Activated CD8-positive, alpha-beta memory T cell treated with anti-CD3 and anti-CD28 coated beads, Interleukin-2, amount 50 U/mL, for 24 hours (primary cell): ENCODE measurements around the gene ABCC6.
"Not testable (repeated sequence)": the region's sequence is repeated elsewhere in the genome, so short reads cannot be mapped to it uniquely, and the experiment has no call there.

Experiments
- DNase-seq: peaks from one replicate; pipeline ENCODE4 v3.0.0-alpha.2; 2020; ENCODE audit errors: extremely low read depth

ABCC6 gene

DNA sequence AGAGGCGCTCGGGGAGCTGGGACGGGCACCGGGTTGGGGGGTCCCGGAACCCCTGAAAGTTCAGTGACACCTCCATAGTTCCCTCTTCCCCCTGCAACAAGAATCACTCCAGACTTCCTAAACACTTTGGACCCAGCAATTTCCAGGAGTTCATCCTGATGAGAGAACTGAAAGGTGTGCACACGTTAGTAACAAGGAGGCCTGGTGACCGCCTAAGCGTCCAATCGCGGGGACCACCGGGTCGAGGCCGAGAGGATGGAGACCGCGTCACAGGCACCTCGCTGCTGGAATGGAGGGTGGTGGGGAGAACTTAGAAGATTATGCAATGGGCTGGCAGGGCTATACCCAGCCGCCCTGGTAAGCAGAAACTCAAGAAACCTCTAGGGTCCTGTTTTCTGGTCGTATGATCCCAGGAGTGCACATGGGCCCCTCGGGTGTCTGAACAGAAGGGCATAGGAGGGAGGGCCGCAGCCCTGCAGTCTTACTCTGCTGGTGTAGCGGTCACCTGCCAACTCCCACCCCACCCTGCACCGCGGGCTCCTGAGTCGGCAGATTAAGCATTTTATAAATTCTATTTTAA lies 458 bp upstream of the ABCC6 start:
- not testable (repeated sequence) for DNase-seq

DNA sequence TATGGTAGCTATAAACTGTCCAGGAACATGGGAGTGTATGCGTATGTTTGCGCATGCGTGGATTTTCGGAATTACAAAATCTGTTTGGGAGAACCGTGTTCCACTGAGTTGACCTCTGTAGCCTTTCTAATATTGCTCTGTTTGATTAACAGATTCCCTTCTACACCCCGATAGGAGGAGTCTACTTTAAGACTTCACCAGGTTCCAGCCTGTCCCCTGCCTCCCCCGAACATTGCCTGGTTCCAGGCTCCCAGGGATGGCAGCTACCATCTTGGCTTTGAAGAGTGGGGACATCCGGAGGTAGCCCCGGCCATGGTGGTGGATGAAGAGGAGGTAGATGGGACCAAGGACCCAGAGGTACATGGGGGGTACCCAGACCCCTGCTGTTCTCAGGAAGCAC lies 1.9 kb downstream of the ABCC6 start:
- not testable (repeated sequence) for DNase-seq

DNA sequence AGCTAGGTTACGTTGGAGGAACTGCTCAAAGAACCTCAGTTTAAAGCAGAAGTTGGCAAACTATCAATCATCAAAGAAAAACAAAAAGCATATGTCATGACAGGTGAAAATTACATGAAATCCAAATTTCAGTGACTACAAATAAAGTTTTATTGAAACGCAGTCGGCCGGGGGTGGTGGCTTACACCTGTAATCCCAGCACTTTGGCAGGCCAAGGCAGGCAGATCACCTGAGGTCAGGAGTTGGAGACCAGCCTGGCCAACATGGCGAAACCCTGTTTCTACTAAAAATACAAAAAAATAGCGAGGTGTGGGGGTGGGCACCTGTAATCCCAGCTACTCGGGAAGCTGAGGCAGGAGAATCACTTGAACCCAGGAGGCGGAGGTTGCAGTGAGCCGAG lies 2.8 kb downstream of the ABCC6 start:
- DNase-seq, result not testable (repeated sequence)

DNA sequence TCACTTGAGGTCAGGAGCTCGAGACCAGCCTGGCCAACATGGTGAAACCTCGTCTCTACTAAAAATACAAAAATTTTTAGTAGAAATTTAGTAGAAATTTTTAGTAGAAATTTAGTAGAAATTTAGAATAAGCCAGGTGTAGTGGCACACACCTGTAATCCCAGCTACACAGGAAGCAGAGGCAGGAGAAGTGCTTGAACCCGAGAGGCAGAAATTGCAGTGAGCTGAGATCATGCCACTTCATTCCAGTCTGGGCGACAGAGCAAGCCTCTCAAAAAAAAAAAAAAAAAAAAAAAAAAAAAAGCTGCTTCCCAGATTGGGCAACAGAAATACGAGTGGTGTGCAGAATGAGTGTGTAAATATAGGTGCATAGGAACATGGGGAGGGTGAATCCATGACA lies 4.5 kb downstream of the ABCC6 start:
- DNase-seq, result not testable (repeated sequence)

DNA sequence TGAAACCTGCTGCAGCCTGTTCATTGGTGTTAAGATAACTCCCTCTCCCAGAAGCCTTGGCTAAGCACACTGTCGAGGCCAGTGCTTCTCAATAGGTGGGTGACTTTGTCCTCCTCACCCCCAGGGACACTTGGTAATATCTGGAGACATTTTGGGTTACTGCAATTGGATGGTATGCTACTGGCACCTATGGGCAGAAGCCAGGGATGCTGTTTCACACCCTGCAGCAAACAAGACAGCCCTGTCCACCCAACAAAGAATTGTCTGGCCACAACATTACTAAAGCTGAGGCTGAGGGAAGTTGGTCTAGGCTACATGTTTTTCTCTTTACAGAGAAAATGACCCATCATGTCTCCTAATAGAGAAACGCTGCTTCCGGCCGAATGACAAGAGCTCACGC lies 4.9 kb downstream of the ABCC6 start:
- DNase-seq, result not testable (repeated sequence)

DNA sequence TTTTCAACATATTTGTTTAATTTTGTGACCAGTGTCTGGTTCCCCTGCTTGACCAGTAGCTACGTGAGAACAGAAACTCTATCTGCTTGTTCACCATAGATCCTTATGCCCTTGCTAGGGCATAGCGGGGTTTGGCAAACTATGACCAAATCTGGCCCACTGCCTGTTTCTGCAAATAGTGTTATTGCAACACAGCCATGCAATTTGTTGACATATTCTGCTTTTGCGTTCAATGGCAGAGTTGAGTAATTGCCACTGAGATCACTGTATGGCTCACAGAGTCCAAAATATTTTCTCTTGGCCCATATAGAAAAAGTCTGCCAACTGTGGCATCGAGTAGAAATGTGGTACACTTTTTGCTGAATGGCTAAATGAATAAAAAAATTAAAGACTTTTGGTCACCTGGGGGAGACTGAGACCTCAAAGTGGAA lies 9.4 kb downstream of the ABCC6 start:
- DNase-seq, result not testable (repeated sequence)

DNA sequence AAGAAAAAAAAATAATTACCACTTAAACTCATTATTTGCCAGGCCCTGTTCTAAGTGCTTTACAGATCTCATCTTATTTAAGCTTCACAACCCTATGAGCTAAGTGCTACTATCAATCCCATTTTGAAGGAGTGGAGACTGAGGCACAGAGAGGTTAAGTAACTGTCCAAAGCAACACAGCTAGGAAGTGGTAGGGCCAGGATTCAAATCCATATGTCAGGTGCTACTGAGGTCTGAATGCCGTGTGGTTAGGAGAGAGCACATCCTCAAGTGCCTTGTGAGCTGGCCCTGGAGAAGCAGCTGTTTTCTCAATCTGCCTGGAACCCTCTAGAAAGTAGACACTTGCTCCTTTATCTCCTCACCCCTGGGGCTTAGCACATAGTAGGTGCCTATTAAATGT lies 11.9 kb downstream of the ABCC6 start:
- DNase-seq, result not testable (repeated sequence)

DNA sequence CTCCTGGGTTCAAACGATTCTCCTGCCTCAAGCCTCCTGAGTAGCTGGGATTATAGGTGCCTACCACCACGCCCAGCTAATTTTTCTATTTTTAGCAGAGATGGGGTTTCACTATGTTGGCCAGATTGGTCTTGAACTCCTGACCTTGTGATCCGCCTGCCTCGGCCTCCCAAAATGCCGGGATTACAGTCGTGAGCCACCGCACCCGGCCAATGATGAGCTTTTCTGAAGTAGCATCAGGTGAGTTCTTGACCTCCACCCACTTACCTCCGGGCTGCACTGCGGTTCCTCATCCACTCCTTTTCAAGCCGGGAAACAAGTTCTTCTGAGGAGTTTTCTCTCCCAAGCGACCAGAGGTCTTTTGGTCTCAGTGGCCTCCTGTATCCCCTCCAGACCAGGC lies 14.8 kb downstream of the ABCC6 start:
- DNase-seq, result not testable (repeated sequence)

DNA sequence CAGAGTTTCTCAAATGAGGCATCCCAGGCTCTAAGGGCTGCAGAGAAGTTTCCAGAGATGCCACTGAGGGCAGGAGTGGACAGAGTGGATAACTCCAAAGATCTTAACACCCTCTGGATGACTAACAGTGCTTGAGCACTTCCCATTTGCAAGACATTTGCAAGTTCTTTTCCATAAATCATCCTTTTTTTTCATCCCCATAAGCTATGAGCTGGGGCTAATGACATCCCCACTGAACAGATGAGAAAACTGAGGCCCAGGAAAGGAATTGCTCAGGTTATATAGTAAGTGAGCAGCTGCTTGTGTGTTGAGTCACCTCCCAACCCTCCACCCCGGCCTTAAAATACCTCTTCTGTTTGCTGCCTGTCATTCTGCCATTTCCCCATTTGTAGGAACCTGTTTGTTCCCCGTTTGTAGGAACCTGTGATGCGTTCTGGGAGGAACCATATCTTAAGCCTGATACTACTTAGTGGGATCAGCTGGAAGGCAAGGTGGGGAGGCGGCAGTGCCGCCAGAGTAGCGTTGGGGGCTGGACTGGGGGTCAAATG lies 15.4 kb downstream of the ABCC6 start:
- DNase-seq, result not testable (repeated sequence)

DNA sequence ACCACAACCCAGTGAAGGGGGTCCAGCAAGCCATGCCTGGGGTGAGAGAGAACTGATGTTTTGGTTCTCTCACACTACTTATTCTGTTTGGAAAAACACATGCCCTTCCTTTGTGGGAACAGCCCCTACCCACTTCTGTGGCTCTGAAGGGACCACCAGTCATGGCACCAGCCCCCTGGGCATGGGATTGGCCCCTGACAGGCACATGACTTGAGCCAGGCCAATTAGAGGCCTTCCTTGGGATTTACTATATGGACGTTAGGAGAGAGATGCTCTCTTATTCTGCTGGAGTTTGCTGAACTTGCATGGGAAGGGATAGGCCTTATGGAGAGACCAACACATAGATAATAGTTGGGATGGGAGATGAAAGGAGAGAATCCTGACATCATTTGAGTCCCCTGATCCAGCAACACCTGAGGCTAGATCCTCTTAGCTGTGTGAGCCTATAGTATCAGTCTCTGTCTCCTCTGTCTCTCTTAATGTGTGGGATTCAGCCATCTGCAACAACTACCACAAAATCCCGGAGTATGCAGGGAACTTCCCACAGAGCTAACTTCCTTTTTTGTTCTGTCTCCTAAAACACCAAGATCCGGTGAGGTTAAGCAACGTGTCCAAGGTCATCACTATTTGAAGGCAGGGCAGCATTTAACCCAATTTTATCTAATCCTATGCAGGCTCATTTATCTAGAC lies 16.1 kb downstream of the ABCC6 start:
- not testable (repeated sequence) for DNase-seq

DNA sequence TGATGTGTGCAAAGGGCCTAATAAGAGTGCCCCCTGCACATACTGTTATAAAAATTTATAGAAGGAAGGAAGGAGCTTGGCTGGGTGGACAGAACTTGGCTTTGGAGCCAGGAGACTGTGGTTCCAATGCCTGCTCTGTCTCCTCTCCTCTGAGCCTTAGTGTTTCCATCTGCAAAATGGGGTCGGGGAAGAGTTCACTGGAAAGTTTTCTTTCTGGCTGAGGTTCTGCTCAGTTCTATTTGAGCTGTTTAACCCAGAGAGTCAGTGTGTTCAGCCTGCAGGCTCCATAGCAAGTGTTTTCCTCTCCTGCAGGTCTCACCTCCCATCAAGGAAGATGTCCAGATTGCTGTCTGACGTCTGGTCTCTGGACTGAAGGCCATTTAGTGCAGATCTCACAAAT lies 17.4 kb downstream of the ABCC6 start:
- DNase-seq, result not testable (repeated sequence)

DNA sequence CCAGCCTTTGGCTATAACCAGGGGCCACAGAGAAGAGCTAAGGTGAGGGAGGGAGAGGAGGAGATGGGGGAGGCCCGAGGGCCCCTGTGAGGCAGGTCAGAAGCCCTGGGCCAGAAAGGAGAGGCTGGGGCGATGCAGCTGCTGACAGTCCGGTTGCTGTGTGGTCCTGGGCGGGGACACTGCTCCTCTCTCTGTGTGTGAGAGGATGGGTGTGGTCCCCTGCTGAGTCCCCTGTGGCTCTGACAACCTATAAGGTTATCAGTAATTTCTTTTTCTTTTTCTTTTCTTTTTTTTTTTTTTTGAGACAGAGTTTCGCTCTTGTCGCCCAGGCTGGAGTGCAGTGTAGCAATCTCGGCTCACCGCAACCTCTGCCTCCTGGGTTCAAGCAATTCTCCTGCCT lies 18.7 kb downstream of the ABCC6 start:
- DNase-seq, result not testable (repeated sequence)

DNA sequence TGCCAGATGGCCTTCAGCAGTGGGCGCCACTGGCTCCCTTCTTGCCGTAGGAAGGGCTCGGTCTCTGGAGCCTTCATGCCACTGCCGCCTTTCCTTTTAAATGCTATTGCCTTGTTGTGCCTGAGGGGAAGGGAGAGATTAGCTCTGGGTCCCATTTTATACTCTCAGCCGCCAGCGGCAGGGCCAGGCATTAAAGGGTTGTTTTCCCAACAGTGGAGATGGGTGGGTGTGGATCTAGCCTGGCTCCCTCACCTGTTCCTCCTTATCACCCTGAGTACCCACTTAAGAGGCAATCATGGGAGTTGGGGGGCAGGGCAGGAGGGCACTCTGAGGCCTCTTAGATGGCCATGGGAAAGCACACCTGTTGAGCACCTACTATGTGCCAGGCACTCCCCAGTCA lies 19.8 kb downstream of the ABCC6 start:
- not testable (repeated sequence) for DNase-seq

DNA sequence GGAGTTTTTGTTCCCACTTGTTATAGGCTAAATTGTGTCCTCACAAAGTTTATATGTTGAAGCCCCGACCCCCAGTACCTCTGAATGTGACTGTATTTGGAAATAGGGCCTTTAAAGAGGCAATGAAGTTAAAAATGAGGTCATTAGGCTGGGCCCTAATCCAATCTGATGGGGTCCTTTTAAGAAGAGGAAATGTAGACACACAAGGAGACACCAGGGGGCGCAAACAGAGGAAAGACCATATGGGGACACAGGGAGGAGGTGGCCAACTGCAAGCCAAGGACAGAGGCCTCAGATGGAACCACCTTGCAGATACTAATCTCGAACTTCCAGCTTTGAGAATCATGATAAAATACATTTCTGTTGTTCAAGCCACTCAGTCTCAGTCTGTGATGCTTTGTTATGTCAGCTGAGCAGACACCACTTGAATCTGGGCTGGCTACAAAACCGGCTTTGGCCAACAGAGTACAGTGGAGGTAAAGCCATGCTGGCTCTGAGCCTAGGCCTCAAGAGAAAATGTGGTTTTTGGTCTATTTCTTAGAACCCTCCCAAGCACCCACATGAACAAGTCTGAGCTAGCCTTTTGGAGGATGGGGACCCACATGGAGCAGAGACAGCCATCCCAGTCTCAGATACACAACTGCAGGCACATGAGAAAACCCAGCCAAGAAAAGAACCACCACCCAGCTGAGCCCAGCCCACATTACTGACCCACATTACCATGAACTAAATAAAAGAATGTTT lies 20.7 kb downstream of the ABCC6 start:
- peak; percentile 10 for DNase-seq

DNA sequence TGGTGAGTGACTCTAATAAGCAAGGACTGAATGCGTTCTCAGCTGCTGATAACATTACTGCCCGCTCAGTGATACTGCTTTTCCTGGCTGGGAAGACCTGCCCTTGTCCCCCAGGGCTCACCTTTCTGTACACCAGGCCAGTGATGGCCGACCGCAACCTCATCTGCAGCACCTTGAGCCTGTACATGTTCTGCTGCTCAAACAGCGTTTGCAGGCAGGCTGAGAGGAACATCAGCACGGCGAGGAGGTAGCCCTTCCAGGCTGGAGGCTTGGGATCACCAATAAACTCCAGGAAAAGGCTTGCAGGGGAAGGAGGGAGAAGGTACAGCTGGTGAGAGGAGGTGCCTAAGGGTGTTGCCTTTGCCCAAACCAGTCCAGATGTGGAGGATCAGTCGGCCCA lies 21.4 kb downstream of the ABCC6 start:
- DNase-seq, result not testable (repeated sequence)

DNA sequence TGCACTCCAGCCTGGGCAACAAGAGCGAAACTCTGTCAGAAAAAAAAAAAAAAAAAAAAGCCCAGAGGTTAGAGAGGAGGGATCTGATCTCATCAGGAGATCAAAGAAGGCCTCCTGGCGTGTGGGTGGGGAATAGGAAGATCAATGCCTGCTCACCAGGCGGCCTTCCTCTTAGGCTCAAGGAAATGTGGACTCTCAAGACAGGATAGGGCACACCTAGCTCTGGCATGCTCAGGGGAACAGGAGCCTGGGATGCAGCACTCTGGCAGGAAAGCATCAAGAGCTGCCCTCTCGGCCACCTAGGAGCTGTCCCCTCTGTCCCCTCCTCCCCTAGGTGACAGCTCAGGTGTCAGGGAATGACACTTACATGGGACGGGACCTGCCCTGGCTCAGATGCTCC lies 22.9 kb downstream of the ABCC6 start:
- not testable (repeated sequence) for DNase-seq

DNA sequence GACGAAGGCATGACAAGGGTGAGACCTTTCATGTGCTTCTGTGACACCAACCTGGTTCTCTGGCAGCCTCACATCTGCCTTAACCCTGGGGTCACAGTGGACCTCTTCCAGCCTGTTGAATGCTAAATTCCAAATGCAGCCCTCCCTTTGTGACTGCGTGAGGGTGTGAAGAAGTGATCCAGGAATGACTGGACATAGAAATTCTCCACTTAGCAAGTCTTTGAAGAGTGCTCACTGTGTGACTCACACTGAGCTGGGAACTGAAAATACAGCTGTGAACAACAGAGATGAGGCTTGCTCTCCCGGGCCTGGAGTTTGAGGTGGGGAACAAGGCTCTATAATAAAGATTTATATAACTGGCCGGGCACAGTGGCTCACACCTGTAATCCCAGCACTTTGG lies 23.9 kb downstream of the ABCC6 start:
- DNase-seq, result not testable (repeated sequence)

DNA sequence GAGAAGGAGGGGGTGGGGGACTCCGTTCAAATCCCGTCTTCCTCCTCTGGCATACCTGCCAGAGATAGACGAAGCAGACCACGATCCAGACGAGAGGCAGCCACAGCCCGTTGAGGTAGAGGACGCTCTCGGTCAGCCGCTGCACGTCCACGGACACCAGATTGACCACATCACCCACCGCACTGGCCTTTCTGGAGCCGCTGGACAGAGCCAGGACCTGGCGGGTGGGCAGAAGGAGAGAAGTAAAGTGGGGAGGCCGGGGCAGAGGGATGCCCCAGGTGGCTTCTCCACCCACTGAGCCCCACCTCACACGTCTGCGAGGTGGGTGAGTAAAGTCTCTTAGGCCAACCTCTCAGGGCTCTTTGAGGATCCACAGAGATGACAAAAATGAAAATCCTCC lies 25.3 kb downstream of the ABCC6 start:
- DNase-seq, result no peak

DNA sequence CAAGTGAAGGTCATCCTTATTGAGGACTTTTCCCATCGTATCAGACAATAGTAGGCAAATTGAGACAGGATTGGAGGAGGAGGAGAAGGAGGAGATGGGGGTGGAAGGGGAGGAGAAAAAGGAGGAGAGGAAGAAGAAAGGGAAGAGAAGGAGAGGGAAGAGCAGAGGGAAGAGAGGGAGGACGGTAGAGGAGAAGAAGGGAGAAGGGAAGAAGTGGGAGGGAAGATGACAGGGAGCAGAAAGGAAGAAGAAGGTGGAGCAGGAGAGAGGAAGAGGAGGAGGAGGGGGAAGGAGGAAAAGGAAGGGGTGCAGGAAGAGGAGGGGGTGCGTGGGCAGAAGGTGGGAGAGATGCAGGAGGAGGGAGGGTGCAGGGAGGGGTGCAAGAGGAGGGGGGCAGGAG lies 26.0 kb downstream of the ABCC6 start:
- no peak for DNase-seq

DNA sequence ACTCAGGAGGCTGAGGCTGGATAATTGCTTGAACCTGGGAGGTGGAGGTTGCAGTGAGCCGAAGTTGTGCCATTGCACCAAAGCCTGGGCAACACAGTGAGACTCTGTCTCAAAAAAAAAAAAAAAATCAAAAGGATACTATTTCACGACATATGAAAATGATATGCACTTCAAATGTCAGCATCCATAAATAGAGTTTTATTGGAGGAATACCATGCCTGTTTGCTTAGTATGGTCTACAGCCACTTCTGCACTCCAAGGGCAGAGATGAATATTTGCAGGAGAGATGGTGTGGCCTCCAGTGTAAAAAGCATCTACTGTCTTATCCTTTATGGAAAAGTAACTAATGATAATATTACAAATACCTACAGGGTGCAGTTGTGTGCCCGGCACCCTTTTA lies 27.2 kb downstream of the ABCC6 start:
- DNase-seq, result no peak

DNA sequence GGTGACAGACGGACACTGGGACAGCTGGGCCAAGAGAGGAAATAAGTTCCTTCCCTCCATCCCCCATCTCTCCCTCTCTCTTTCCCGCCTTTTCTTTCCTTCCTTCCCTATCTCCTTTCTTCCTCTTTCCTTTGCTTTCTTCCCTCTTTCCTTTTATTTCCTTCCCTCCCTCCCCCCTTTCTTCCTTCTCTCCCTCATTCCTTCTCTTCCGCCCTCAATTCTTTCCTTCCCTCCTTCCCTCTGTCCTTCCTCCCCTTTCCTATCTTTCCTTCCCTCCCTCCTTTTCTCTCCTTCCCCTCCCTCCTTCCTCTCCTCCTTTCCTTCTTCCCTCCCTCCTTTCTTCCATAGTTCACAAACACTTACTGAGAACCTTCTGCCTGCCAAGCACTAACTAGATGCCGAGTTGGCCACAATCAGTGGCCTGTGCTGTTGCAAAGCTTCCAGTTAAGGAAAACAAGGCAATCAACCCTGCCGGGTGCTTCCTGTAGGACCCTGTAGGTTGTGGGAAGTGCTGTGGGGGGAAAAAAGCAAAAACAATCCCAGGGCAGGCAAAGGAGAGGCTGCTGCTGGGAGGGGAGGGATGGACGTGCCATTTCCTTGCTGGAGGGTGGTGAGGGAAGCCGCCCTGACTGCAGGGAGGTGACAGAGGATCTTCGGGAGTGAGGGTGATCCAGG lies 31.7 kb downstream of the ABCC6 start:
- no peak for DNase-seq

DNA sequence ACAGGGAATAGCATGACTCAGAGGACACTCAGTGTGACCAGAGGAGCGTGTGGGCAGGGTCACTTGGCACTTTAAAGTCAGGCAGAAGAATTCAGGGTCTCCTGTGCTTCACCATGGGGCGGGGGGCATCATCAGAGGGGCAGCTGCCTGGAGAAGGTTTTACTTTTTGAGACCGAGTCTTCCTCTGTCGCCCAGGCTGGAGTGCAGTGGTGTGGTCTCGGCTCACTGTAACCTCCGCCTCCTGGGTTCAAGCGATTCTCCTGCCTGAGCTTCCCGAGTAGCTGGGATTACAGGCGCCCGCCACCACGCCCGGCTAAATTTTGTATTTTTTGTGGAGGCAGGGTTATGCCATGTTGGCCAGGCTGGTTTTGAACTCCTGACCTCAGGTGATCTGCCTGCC lies 32.3 kb downstream of the ABCC6 start:
- DNase-seq, result not testable (repeated sequence)
